Endothelial cell of hepatic sinusoid (primary cell): ENCODE results near the gene ARHGEF7.

Experiments
- in situ Hi-C: cut with HindIII; loops from 2 replicates; pipeline ENCODE4 v1.10.0; 2017; ENCODE audit warnings: low sequenced_read_pairs

Gene ARHGEF7

DNA sequence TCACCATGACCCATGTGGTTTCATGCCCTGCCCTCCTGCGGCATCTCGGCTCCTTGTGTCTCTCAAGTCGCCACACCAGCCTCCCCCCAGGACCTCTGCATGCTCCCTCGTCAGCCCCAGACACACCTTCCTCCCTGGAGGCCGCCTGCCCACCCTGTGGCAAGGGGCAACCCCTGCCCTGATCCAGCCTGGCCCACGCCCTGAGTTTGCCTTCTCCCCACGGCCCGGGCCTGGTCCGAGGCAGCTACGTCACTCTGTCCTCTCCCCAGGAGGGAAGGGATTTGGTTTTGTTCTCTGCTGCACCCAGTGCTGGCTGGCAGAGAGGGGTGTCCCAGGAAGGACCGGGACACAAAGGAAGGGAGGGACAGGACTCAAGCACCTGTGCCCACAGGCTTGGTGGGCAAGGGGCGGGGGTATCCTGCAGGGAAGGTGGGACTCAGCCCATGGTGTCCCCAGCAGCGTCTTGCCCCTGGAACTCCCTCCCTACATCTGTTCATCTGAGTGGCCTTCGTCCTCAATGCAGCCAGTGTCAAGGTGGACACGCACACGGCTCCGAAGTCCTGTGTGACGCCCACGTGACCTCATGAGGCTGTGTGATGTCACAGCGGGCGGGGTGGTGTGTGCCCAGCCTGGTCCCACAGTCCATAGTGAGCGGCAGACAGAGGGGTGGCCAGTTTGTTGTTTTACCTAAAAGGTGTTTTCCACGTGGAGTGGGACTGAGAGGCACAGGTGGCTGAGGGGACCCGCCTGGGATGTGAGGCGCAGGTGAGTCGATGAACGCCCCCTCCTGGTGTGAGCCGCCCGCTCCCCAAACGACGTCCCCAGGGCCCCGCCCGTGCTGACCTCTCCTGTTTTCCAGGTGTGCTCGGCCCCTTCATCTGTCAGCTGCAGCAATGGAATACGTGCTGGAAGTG is 205.1 kb downstream of the ARHGEF7 start, which contains the start of gene TEX29:
Gene TEX29 (plus strand): TSS at position 645 of the 914 bp plus-strand sequence. CDS start 249 bp downstream, at position 894.
- in situ Hi-C loops = no loop called here

GRCh38 chr13:111322001-111322915 is 207.1 kb downstream of the ARHGEF7 start:
- in situ Hi-C loops = no loop called here

- in situ Hi-C loops = no loop called here
Observed at GRCh38 chr13:111322916-111323331, 207.8 kb downstream of the ARHGEF7 start.

GRCh38 chr13:111323549-111323948 is 208.4 kb downstream of the ARHGEF7 start:
- in situ Hi-C loops = no loop called here

- in situ Hi-C loops = no loop called here
Observed at GRCh38 chr13:111323950-111324651, 209.0 kb downstream of the ARHGEF7 start.

- in situ Hi-C loops = no loop called here
Observed at GRCh38 chr13:111324736-111325135, 209.6 kb downstream of the ARHGEF7 start.

- in situ Hi-C loops = no loop called here
Observed at GRCh38 chr13:111325146-111325890, 210.2 kb downstream of the ARHGEF7 start.

- in situ Hi-C loops = no loop called here
Observed at GRCh38 chr13:111325941-111326620, 211.0 kb downstream of the ARHGEF7 start.

GRCh38 chr13:111326621-111326965 is 211.5 kb downstream of the ARHGEF7 start:
- in situ Hi-C loops = no loop called here

DNA sequence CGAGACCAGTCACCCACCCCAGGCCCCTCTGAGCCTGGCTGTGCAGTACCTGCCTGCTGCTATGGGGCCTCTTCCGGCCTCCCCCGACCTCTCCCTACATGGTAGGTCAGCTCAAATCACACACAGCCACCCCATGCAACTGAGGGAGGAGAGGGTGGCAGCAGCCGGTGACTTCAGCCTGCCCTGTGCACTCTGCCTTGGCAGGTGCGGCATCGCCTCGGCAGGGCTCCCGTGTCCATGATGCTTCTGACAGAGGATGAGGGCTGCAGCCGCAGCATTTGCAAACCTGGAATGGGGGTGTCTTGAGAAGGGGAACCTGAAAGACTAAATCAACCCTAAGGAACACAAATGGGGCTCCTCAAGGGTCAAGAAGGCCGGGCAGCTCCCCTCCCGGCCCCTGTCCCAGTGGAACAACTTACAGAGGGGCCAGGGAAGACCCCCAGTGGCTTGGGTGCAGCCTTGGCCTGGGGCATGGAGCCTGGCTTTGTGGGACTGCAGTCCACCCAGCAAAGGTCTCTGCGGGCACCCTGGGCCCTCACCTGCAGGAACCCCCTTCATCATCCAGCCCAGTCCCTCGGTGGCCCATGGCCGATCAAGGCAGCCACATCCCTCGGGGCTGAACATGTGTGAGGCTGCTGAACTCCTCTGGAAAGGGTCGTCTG is 212.0 kb downstream of the ARHGEF7 start:
- in situ Hi-C loops = no loop called here

DNA sequence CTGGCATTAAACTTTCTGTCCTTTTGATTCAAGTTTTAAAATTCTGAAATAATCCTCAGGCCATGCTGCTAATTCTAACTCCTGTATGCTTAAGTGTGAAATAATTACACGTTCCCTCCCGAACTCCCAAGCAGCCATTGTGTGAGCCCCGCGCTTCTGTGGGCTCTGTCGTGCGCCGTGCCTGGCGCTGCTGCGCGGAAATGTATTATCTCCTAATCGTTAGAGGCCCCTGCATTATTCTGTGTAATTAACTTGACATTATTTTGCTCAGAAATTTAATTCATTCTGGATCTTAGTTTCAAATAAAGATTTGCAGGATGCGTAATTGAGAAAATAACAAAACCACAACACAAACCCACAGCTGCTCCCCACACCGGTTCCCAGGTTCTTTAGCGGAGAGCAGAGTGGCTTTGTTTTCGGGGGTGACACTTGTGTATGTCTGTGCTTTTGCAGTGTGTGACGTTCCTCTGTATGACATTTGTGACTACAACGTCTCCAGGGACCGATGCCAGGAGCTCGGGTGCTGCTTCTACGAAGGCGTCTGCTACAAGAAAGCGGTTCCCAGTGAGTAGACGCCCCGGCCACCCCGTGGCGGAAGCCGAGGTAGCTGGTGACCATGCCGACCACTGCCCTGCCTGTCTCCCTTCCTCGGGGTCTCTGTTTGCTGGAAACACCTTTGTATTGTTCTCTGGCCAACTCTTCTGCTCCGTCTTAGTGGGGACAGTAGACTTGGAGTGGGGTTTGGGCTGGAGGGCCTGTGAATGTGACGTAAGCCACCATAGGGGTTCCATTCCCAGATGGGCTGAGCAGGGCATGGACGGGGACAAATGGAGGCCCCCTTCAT is 212.8 kb downstream of the ARHGEF7 start:
- in situ Hi-C loops = no loop called here

GRCh38 chr13:111328574-111329410 is 213.7 kb downstream of the ARHGEF7 start:
- in situ Hi-C loops = no loop called here

GRCh38 chr13:111329641-111330040 is 214.5 kb downstream of the ARHGEF7 start:
- in situ Hi-C loops = no loop called here

GRCh38 chr13:111330066-111330610 is 215.0 kb downstream of the ARHGEF7 start:
- in situ Hi-C loops = no loop called here

GRCh38 chr13:111335298-111335697 is 220.2 kb downstream of the ARHGEF7 start:
- in situ Hi-C loops = no loop called here

DNA sequence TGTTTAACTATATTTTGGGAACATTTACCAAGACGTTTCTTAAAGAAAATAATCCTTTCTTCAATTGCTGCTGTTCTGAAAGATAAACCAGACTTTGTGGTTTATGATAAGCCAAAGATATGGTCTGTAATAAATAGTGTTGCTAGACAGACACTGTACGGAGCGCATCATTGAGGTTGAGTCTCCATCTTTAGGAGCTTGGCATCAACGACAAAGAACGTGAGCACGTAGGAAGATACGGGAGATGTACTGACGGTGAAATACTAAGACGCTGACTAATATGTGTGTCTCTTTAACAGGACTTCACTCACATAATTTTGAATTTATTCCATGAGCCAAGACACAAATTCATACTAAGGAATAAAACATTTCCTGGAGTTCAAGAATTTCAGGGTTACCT is 221.6 kb downstream of the ARHGEF7 start:
- in situ Hi-C loops = no loop called here

DNA sequence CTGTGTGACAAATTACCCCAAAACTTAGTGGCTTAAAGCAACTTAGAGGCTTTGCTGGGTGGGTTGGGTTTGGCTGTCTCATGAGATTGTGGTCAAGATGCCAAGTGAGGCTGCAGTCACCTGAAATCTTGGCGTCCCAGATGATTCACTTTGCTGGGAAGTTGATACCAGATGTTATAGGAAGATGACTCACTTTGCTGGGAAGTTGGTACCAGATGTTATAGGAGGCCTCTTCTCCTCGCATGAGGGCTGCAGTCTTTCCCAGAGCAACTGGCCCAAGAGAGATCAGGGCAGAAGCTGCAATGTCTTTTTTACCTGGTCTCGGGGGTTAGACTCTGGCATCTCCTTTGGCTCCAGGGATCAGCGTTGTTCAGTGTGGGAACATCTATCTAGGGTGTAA is 222.1 kb downstream of the ARHGEF7 start:
- in situ Hi-C loops = no loop called here
